ENCODE results near the gene CFD. TPM values are rescaled to one million over a fixed set of nuclear protein-coding genes. Genes with fewer than 3 reads are reported as not detected.
A peak's percentile ranks its signal among the peaks of the same experiment; 100 is the strongest.
"Not testable (repeated sequence)": the region's sequence is repeated elsewhere in the genome, so short reads cannot be mapped to it uniquely, and the experiment has no call there.

Gene CFD
- total RNA-seq, 1 experiment from 2014 or later = 0.89 TPM

DNA sequence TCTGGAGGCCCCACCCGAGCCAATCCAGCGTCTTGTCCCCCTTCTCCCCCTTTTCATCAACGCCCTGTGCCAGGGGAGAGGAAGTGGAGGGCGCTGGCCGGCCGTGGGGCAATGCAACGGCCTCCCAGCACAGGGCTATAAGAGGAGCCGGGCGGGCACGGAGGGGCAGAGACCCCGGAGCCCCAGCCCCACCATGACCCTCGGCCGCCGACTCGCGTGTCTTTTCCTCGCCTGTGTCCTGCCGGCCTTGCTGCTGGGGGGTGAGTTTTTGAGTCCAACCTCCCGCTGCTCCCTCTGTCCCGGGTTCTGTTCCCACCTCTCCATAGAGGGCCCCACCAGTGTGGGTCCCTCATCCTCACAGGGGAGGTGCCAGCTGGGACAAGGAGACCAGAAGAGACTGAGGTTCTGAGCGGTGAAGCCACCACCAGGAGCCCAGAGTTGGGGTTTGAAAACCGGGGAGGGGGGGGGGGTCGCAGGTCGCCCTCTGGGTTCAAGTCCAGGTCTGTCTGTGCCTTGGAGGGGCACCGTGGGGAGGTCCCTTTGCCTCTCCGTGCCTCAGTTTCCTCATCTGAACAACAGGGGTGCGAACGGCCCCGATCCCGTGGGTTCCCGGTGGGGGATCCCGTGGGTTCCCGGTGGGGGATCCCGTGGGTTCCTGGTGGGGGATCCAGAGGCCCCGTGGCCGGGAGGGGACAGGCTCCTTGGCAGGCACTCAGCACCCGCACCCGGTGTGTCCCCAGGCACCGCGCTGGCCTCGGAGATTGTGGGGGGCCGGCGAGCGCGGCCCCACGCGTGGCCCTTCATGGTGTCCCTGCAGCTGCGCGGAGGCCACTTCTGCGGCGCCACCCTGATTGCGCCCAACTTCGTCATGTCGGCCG is 7.1 kb upstream of the CFD start, which contains the start of gene ELANE:
Gene ELANE (plus strand): TSS at position 168 of the 878 bp plus-strand sequence. CDS start 26 bp downstream, at position 194.
- no peak for DNase-seq (ENCODE audit: low read depth)

DNA sequence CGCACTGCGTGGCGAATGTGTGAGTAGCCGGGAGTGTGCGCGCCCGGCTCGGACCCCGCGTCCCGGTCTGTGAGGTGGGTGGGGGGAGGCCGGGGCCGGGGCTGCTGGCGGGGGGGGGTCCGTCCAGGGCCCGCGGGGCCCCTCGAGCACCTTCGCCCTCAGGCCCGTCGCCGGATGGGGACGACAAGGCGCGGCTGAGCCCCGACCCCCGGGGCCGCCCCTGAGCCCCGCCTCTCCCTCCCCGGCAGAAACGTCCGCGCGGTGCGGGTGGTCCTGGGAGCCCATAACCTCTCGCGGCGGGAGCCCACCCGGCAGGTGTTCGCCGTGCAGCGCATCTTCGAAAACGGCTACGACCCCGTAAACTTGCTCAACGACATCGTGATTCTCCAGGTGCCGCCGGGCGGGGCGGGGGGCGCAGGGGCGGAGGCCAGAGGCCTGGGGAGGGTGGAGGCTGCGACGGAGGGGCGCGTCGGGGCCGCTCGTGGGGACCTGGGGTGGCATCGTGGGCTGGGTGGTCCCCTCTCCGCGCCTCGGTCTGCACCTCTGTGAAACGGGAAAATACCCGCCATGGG is 6.4 kb upstream of the CFD start:
- no peak for DNase-seq (ENCODE audit: low read depth)

DNA sequence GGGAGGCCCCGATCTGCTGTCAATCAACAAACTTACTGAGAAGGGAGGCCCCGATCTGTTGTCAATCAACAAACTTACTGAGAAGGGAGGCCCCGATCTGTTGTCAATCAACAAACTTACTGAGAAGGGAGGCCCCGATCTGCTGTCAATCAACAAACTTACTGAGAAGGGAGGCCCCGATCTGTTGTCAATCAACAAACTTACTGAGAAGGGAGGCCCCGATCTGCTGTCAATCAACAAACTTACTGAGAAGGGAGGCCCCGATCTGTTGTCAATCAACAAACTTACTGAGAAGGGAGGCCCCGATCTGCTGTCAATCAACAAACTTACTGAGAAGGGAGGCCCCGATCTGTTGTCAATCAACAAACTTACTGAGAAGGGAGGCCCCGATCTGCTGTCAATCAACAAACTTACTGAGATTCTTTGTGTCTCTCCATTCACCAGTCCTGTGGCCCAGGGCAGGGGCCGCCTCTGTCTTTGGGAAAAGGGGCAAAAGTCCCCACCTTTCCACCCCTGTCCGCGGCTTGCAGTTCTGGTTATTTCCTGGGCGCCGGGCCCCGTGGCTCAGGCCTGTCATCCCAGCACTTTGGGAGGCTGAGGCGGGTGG is 5.7 kb upstream of the CFD start:
- not testable (repeated sequence) for DNase-seq (ENCODE audit: low read depth)

DNA sequence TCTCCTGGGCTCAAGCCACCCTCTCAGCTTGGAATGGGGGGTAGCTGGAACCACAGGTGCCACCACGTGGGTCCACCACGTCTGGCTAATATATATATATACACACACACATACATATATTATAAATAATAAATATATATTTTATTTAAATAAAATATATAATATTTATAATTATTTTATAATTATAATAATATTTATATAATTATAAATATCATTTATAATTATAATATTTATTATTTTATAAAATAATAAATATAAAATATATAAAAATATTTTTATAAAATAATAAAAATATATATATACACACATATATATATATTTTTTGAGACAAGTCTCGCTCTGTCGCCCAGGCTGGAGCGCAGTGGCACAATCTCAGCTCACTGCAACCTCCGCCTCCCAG is 4.9 kb upstream of the CFD start:
- DNase-seq (ENCODE audit: low read depth) = no peak

DNA sequence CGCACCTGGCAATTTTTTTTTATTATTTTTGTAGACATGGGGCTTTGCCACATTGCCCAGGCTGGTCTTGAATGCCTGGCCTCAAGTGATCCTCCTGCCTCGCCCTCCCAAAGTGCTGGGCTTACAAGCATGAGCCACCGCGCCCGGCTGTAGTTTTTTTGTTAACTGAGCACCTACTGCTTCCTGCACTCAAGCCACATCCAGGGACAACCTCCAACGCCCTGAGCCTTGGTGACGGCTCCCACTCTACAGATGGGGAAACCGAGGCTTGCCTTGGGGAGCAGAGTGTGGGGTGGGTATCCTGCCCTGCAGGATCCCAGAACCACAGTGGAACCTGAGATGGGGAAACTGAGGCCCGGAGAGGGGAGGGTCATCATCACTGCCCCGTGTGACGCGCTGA is 4.3 kb upstream of the CFD start:
- DNase-seq (ENCODE audit: low read depth) = no peak

DNA sequence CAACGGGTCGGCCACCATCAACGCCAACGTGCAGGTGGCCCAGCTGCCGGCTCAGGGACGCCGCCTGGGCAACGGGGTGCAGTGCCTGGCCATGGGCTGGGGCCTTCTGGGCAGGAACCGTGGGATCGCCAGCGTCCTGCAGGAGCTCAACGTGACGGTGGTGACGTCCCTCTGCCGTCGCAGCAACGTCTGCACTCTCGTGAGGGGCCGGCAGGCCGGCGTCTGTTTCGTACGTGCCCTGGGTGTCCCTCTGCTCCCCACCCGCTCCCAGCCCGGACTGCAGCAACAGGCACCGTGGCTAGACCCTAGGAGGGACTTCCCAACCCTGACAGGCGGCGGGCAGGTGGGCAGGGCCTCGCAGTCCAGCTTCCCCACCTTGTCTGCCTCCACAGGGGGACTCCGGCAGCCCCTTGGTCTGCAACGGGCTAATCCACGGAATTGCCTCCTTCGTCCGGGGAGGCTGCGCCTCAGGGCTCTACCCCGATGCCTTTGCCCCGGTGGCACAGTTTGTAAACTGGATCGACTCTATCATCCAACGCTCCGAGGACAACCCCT is 3.8 kb upstream of the CFD start:
- DNase-seq (ENCODE audit: low read depth) = no peak

DNA sequence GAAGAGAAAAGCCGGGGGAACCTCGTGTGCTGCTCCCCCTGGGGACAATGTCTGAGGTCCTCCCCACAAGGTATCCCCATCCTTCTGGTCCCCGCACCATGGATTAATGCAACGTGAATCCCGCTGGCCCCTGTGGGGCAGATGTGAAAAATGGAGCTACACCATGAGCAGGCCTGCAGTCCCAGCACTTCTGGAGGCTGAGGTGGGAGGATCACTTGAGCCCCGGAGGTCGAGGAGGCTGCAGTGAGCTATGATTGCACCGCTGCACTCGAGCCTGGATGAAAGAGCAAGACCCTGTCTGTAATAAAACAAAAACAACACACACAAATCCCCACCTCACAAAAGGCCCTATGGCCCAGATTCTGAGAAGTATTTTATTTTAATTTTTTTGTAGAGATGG is 1.2 kb upstream of the CFD start:
- no peak for DNase-seq (ENCODE audit: low read depth)

DNA sequence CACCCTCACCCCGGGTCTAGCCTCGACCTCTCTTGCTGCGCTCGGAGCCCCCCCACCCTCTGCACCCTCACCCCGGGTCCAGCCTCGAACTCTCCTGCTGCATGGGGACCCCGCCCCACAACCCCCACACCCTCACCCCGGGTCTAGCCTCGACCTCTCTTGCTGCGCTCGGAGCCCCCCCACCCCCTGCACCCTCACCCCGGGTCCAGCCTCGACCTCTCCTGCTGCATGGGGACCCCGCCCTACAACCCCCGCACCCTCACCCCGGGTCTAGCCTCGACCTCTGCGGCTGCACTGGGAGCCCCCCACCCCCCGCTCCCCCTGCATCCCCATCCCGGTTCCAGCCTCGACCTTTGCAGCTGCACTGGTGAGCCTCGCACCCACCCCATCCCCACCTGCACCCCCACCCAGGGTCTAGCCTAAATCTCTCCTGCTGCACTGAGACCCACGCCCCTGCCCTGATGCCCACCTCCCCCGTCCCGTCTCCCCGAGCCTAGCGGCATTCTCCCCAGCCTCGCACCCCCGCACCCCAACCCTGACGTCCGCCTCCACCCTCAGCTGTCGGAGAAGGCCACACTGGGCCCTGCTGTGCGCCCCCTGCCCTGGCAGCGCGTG is 1.8 kb downstream of the CFD start:
- no peak for DNase-seq (ENCODE audit: low read depth)

DNA sequence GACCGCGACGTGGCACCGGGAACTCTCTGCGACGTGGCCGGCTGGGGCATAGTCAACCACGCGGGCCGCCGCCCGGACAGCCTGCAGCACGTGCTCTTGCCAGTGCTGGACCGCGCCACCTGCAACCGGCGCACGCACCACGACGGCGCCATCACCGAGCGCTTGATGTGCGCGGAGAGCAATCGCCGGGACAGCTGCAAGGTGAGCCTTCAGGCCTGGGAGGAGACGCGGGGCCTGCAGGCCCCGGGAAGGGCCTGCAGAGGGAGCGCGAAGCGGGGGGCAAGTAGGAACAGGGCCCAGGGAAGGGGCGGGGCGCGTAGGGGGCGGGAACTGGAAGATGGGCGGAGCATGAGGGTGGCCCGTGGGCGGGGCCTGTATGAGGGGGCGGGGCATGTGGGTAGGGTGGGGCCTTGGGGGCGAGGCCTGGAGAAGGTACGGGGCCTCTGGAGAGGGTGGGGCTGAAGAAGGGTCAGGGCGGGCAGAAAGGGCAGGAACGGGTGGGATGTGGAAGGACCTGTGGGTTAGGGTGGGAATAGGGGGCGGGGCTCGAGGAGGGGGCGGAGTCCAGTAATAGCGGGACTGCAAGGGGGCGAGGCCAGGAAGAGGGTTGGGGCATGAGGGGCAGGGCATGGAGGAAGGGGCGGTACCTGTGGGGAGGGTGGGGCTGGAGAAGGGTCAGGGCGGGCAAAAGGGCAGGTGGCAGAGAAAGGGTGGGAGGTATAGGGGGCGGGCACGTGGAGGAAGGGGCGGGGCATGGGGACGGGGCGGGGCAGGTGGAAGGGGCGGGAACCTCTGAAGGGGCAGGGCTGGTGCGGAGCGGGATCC is 2.5 kb downstream of the CFD start:
- DNase-seq (ENCODE audit: low read depth) = no peak

DNA sequence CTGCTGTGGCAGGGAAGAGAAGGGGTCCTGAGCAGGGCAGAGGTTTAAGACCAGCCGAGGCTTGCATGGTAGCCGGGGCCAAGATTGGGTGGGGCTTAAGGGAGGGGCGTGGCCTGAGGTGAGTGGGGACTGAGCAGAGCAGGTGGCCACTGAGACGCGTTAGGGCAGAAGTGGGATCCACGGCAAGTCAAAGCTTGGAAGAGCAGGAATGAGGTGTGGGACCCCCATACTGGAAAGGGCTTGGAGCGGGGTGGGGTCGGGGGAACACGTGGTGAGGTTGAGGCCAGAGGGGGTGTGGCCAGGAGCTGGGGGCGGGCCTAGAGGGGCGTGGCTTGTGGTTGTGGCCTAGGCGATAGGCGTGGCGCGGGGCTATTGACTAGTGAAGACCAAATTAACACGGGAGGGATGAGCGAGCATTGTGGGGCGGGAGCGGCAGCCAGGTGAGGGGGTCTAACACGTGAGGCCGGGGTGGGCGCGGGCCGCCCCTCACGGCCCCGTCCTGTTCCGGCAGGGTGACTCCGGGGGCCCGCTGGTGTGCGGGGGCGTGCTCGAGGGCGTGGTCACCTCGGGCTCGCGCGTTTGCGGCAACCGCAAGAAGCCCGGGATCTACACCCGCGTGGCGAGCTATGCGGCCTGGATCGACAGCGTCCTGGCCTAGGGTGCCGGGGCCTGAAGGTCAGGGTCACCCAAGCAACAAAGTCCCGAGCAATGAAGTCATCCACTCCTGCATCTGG is 3.3 kb downstream of the CFD start:
- DNase-seq (ENCODE audit: low read depth) = no peak

DNA sequence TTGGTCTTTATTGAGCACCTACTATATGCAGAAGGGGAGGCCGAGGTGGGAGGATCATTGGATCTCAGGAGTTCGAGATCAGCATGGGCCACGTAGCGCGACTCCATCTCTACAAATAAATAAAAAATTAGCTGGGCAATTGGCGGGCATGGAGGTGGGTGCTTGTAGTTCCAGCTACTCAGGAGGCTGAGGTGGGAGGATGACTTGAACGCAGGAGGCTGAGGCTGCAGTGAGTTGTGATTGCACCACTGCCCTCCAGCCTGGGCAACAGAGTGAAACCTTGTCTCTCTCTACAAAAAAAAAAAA is 3.8 kb downstream of the CFD start:
- no peak for DNase-seq (ENCODE audit: low read depth)

DNA sequence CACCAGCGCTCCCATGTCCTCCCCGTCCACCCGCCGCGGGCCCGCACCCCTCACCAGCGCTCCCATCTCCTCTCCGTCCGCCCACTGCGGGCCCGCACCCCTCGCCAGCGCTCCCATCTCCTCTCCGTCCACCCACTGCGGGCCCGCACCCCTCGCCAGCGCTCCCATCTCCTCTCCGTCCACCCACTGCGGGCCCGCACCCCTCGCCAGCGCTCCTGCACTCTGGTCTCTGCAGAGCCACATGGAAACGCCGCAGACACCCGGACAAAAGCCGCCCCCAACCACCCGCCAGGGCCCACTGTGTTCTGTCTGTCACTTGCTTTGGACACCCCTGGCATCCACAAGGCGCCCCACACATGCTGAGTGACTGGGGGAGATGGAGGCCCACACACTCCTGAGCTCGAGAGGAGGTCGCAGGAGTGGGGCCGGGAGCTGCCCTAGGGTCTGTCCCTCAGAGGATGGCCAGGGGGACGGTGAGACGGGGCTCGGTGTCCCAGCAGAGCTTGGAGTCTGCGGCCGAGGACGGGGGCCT is 7.4 kb downstream of the CFD start:
- DNase-seq (ENCODE audit: low read depth) = no peak

DNA sequence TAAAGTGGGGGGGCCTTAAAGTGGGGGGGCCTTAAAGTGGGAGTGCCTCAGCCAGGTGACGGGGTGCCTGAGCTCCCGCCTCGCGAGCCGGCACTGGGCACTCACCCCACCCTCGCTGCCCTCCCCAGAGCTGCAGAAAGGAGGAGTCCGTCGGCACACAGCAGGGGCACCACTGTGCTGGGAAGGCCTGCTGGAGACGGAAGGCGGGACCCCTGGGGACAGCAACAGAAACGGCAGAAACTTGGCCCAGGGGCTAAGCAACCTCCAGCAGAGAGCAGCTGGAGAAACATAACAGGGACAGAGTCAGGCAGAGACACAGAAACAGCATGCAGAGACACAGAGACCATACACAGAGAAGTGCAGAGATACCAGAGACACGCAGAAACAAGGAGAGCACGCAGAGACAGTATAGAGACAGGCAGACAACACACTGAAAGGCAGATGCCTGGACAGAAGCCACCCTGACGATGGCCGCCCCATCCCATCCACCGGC is 7.9 kb downstream of the CFD start:
- DNase-seq (ENCODE audit: low read depth) = no peak

DNA sequence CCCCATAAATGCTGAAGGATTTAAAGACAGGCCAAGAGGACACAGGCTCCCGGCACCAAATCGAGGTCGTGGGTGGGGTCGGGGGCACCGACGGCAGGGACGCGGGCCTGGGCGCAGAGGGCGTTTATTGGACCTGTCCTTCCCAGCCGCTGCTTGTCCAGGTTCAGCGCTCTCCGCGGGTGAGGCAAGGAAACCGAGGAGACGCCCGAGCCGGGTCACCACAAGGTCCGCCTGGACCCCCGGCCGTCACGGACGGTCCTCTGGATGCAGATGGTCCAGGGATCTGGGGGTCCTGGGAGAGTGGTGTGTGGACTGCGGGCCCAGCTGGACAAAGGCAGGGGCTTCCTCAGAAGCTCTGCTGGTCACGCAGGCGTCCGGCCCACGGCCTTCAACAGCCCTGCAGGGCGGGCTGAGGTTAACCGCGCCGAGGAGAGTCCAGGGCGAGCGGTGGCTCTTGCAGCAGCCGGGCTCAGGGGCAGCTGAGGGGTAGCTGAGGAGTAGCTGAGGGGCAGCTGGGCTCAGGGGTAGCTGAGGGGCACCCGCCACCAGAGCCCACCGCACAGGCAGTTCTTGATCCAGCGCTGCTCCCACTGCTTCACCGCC is 8.5 kb downstream of the CFD start:
- no peak for DNase-seq (ENCODE audit: low read depth)

DNA sequence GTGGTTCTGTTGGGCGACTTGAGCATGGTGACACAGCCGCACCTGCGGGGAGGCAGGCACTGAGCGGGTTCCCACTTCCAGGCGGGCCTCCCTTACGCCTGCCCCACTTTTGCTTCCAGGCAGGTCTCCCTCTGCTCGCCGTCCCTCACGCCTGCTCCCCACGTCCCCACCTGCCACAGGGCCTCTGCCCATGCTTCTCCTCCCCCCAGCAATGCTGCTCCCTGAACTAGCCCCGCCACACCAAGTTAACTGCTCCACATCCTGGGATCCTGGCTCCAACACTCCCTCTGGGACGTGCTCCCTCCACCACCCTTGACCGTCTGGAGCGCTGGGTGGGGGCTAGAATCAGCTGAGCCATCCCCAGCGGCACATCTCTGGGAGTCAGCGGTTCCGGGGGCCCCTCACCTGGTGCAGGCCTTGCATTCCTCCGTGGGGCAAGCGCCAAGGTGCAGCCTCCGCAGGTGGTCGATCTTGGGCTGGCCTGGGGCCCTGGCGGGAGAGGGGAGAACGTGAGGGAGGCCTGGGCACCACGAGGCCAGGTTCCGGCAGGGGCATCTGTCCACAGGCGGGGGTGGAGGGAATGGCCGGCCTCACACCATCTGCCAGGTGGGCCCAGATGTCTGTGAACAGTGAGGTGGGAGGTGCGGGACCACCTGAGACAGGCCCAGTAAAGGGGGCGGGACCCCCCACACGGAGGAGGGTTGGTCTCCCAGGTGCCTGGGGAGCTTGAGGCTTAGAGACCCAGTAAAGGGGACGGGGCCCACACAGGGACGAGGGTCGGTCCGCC is 9.2 kb downstream of the CFD start:
- no peak for DNase-seq (ENCODE audit: low read depth)

DNA sequence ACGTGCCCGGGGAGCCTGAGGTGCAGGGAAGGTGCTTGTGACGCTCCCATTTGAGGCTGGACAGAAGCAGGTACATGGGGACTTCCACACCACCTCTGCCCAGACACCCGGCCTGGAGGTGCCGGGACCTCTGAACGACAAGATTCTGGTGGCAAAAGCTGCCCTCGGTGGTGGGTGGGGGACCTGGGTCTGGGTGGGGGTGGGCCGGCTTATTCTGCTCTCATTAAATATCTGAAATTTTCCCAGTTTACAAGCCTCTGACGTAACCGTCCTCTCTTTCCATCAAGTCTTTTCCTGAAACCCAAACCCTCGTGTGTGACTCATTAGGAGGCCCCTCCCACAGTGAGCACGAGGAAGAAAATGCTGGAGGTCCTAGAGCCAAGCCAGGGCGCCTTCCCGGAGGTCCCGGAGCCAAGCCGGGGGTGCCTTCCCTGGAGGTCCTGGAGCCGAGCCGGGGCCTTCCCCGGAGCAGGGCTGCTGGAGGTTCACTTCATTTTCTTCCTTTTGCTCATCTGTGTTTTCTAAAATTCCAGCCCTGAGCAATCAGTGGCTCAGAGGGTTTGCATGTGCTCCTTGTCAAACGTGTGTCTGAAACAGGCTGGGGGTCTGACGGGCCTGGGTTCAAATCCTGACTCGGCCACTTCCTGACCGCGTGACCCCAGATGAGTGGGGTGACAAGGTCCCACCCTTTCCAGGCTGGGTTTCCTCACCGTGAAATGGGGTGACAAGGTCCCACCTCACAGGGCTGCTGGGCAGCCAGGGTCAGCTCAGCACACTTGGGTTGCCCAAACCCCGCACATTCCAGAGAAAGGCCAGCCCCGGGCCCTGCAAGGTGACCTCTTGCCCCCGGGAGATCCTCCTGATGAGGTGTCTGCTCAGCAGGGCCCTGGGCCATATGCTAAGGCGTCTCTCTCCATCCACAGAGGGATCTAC is 10.0 kb downstream of the CFD start:
- peak; percentile 95 for DNase-seq (ENCODE audit: low read depth)

DNA sequence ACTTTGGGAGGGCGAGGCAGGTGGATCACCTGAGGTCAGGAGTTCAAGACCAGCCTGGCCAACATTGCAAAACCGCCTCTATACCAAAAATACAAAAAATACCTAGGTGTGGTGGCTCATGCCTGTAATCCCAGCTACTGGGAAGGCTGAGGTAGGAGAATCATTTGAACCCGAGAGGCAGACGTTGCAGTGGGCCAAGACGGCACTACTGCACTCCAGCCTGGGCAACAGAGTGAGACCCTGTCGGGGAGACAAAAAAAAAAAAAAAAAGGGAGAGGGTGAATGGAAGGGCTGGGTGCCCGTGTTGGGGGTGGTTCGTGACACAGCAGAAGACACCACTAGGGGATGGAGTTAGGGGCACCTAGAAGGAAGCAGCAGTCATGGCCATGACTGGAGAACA is 10.8 kb downstream of the CFD start:
- DNase-seq (ENCODE audit: low read depth) = no peak

DNA sequence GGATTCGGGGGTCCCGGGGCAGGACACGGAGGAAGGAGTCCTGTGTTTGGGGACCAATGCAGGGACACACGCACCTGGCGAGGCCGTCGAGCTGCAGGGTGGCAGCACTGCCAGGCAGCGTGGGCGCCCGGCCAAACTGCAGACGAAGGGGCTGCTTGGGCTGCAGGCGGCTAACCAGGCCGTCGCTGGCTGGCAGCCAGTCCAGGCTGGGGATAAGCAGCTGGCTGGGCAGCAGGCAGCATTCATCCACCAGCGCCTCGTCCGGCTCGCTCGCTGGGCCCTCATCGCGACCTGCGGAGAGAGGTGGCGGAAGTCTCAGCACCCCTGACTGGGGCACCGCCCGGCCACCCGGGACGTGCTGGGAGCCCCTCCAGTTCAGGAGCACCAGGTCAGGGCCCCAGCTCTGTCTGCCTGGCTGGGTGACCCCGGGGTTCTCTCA is 11.5 kb downstream of the CFD start:
- DNase-seq (ENCODE audit: low read depth) = no peak

Data from M059J (cell line).